ENCODE data around the gene ADCY9.
"Not testable (repeated sequence)": the region's sequence is repeated elsewhere in the genome, so short reads cannot be mapped to it uniquely, and the experiment has no call there.

Gene ADCY9

DNA sequence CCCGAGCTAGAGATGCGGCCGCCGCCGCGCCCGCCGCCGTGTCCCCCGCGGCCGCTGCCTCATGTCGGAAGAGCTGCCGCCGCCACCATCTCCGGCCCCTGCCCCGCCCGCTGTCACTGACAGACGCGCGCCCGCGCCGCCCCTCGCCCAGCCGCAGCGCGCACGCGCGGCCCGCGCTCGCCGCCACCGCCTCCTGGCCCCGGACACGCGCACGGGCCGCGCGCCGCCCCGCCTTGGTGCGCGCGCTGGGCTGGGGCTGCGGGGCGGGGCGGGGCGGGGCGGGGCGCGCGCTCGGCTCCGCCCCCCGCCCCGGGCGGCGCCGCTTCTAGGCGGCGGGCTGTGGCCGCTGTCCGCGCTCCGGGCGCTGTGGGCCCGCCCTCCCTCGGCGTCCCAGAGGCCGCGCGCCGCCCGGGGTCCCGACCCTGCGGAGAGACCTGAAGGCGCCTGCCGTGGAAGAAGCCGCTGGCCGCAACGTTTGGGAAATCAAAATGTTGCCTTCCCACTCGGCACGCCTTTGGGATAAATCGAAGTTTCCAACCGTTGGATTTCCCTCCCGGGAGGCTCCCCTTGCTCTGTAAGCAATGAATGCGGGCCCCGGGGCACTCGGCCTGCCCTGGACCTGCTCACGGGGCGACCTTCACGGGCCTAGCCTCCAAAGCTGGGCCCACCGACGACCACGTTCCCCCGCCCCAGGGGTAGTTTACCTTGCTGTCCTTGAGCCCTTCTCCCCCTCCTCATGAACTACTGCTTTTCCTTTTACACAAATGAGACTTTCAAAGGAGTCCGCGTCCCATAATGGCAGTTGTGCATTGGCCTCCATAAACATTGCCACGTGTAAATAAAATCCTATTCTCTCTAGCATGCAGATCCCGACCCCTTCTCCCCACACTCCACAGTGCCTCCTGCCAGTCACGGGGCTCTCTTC lies at the start of gene ADCY9:
ADCY9 (minus strand) TSS at position 118 of the 925 bp plus-strand sequence. CDS start 1,000 bp downstream, outside the sequence.
- peak; percentile 73 for DNase-seq

DNA sequence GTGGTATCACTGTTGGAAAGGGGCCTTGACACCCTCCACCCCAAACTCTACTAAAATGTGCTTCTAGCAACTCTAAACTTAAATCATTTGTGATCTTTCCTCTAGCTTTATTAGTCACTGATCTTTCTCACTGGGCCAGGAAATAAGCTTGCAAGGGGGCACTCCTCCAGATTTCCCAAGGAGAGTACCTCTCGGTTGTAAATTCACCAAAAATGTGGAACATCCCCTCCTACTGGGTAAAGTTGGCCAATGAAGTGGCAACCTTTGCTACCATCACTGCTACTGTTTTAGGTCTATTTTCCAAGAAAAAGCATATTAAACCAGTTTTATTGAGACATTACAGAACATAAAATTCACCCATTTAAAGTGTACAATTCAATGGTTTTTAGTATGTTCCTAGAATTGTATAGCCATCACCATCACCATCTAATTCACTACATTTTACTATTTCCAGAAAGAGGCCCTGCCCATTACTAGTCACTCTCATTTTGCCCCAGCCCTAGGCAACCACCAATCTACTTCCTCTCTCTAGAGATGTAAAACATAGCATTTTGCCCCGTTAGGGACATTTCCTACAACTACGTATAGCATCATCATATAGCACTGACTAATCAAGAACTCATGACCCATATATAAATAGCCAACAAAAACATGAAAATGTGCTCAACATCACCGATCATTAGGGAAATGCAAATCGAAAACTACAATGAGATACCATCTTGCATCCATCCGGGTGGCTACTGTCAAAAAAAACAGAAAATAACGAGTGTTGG lies 44.6 kb upstream of the ADCY9 start:
- no peak for DNase-seq

DNA sequence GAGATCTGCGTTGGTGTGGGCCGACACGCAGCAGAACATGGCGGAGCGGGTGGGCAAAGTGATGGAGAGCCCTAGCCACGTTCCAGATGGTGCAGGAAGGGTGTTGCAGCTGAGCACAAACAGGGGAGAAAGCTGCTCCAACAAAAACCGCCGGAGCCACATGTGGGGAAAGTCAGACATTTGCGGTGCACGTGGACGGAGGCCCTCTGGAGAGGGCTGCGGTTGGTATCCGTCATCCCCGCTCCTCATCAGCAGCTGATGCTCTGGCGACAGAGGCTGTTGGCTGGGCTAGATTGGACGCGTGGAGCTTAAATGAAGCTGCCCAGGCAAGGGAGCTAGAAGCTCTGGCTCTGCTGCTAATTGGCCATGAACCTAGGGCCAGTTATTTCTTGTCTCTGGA lies 43.5 kb upstream of the ADCY9 start:
- DNase-seq: no peak

DNA sequence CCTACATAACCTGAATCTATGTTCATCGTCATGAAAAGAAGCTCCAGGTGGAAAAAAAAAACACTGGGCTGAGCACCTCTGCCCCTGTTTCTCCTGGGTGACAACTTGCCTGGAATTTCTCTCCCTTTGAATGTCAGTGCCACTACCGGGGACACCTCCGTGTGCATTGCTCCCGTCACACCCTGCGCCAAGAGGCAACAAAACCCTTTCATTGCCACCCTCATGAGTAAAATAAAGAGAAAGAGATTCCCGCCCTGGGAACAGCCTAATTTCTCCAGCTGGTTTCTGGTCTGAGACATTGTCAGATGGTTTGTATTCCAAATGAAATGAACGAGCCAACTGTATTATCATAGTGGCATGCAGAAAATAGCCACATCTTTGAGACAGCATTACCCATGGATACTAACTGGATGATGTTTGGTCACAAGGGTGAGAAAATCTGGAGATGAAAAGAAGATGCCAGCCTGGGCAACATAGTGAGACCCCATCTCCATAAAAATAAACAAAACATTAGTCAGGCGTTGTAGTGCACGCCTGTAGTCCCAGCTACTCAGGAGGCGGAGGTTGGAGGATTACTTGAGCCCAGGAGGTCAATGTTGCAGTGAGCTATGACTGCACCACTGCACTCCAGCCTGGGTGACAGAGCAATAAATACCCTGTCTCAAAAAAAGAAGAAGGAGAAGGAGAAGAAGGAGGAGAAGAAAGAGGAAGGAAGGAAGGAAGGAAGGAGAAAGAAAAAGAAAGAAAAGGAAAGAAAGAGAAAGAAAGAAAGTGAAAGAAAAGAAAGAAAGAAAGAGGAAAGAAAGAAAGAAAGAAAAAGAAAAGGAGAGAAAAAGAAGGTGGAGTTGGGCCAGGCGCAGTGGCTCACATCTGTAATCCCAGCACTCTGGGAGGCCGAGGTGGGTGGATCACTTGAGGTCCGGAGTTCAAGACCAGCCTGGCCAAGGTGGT lies 42.2 kb upstream of the ADCY9 start:
- no peak for DNase-seq

DNA sequence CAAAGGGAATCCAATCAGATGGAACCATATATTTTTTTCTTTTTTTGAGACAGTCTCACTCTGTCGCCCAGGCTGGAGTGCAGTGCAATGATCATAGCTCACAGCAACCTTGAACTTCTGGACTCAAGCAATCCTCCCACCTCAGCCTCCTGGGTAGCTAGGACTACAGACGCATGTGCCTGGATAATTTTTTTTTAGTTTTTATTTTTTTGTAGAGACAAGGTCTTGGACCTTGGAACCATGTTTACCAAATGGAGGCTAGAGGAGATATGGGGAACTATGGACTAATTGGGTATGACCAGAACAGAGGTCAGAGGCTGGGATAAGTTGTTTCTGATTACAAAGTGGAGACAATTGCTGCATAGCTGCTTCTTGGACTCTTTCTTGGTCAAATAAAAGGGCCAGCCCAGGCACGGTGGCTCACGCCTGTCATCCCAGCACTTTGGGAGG lies 41.2 kb upstream of the ADCY9 start:
- DNase-seq: no peak

DNA sequence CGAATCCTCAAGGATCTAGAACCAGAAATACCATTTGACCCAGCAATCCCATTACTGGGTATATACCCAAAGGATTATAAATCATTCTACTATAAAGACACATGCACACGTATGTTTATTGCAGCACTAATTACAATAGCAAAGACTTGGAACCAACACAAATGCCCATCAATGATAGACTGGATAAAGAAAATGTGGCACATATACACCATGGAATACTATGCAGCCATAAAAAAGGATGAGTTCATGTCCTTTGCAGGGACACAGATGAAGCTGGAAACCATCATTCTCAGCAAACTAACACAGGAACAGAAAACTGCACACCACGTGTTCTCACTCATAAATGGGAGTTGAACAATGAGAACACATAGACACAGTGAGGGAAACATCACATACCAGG lies 40.3 kb upstream of the ADCY9 start:
- DNase-seq: not testable (repeated sequence)

DNA sequence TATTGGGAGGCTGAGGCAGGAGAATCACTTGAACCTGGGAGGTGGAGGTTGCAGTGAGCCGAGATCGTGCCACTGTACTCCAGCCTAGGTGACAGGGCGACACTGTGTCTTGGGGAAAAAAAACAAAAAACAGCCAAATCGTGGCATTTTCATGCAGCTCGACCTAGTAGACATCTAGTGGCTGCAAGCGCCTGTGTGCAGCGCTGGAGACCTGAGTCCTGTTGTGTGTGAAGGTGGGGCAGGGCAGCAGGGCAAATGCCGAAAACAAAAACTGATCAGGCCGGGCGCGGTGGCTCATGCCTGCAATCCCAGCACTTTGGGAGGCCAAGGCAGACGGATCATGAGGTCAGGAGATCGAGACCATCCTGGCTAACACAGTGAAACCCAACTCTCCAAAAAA lies 37.1 kb upstream of the ADCY9 start:
- DNase-seq: not testable (repeated sequence)

DNA sequence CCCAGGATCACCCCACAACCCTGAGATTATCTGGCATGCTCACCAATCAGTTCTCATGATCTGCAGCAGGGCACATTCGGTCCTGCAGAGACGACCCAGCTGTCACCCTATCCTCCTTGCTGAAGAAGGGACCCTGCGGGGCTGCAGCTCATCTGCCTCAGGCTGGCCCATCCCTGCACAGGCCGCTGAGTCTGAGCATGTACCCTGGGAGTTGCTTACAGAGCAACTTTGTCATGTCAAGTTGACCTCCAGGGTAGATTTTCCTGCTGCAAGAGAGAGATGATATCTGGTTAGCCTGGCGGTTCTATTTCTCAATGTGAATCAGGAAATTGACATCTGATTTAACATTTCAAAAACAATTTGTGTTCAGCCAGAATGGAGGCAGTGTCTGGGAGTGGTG lies 36.0 kb upstream of the ADCY9 start:
- DNase-seq: no peak

DNA sequence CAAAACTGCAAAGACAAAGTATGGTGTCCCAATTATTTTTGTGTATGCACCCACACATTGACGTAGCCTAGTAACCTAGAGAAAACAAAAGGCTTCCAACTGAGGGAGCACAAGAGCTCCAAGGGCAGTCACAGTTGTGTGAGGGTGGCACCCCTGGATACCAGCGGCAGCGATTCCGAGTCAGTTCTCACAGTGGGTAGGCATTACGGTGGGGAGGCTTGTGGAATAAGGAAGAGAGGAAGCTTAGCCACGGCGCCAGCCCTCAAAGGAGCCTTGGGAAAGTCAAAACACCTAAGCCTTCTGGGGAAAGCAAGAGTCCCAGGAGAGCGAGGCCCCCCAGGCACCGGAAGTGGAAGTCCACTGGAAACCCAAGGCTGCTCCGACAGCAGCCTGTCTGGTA lies 31.0 kb upstream of the ADCY9 start:
- DNase-seq: no peak

DNA sequence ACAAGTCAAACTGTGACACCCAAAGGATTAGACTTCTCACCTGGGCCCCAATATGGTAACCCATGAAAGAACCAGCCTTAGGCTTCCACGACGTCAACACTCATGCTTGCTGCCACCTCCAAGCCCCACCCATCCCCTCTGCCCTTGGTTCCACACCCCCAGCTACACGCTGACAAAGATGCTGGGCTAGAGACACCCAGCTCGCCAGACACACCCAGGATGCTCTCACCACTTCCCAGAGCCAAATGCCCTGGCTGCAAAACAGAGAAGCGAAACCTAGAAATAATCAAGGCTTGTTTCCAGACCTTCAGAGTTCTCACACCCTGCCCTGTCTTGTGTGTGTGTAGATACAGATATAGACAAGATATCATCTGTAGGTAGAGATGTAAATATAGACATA lies 26.0 kb upstream of the ADCY9 start:
- DNase-seq: no peak

DNA sequence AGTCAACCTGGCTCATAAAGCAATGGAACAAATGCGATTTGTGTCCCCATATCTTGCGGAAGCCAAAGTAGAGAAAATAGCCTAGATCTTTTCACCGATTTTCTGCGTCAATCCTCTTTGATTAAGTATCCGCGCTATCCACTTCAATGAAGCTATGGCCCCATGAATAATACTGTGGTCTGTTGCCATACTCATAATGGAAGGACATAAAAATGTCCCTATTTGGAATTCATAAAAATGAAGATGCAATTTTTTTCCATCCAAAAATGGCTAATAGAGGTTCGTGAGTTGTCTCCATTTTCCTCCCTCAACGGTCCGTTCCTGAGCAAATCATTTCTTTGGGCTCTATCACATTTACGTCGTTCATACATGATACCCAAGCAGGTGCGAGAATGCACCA lies 25.4 kb upstream of the ADCY9 start:
- no peak for DNase-seq

DNA sequence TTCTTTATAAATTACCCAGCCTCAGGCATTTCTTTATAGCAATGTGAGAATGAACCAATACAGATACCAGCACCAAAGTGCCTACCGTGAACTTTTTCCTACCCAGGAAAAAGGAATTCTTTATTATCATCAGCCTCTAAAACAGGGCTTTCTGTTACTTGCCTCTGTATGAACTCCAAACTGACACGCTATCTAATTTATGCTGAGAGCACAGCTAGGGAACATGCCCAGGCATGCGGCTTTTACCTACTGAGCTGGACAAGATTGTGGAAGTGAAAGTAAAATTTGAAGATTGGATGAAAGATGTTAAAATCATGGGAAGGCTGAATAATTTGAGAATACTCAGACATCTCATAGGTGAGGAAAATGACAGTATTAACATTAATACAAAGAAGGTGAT lies 24.4 kb upstream of the ADCY9 start:
- no peak for DNase-seq

DNA sequence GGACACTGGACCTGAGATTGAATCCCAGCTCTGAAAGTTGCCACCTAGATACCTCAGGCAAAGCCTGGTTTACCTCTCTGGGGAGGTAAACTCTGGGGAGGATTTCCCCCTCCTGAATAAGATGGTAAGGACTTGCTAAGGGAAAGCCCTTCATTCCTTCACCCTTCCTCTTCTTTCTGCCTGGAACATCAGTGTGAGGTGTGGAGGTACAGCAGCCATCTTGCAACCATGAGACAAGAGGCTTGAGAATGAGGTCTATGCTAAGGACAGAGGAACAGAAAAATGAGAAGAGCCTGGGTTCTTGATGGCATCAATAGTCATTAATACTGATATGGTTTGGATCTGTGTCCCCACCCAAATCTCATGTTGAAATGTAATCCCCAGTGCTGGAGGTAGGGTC lies 23.7 kb upstream of the ADCY9 start:
- no peak for DNase-seq

DNA sequence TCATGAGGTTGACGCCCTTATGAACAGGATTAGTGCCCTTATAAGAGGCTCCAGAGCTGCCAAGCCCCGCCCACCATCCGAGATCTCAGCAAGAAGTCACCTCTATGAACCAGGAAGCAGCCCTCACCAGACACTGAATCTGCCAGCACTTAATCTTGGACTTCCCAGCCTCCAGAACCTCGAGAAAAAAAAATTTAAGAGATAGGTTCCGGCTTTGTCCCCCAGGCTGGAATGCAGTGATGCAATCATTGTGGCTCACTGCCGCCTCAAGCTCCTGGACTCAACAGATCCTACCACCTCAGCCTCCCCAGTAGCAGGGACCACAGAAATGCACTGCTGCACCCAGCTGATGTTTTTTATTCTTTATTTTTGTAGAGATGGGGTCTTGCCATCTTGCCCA lies 22.5 kb upstream of the ADCY9 start:
- no peak for DNase-seq

DNA sequence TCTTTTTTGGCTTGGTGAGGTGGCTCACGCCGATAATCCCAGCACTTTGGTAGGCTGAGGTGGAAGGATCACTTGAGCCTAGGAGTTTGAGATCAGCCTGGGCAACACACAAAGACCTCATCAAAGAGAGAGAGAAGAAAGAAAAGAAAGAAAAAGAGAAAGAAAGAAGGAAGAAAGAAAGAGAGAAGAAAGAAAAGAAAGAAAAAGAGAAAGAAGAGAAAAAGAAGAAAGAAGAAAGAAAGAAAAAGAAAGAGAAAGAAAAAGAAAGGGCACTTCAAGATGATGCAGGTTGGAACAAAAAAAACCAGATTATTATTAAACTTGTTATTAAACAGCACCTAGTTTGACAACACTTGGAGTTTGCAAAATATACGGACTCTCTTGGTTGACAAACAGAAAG lies 21.2 kb upstream of the ADCY9 start:
- no peak for DNase-seq

DNA sequence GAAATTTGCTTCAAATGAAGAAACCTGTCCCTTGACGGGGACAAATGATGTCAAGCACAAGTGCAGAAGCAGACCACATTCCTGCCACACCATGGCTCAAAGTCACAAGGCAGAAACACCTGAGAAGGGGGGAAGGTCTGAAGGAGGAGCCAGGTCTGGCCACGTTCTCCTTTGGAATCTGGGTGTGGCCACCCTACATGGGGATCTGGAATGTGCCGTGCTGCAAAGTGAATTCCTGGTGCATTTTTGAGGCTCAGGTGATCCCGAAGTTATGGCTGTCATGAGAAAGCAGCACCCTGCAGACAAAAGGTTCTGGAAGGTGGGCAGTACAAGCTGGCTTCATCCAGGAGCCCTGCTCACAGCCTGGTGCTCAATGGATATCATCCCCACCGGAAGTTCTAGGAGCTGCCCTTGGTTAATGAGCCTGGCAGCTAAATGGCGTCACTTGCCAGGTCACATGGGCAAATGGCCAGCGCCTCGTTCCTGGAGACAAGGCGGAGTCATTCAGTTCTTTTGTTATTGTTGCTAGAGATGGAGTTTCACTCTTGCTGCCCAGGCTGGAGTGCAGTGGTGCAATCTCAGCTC lies 20.1 kb upstream of the ADCY9 start:
- DNase-seq: no peak

DNA sequence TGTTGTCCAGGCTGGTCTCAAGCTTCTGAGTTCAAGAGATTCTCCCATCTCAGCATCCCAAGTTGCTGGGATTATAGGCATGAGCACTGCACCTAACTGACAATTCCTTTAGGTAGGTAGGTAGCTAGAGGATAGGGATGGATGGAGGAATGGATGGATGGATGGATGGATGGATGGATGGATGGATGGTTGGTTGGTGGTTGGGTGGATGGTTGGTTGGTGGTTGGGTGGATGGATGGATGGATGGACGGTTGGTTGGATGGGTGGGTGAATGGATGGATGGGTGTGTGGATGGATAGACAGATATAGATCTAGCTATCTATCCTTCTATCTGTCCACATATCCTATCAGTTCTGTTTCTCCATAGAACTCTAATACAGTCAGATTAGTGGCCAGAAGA lies 19.3 kb upstream of the ADCY9 start:
- no peak for DNase-seq

DNA sequence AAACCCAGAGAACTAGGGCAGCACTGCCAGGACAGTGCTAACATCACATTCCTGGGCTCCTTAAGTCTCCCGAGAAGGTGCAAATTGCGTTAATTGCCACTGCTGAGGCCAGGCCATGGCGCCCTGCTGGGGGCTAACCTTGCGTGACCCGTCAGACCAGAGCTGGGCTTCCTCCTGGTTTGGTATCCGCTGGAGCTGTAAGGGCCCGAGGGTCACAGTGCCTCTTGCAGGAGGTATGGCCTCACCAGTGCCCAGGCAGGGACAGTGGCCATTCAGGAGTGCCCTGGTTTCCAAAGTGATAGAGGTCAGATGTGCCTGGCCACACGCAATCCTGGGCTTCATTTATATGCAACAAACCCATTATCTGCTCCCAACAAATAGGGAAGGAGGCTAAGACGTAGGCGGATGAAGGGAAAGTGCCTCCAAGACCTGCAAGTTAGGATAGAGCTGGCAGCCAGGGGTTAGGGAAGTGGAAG lies 17.7 kb upstream of the ADCY9 start:
- no peak for DNase-seq

DNA sequence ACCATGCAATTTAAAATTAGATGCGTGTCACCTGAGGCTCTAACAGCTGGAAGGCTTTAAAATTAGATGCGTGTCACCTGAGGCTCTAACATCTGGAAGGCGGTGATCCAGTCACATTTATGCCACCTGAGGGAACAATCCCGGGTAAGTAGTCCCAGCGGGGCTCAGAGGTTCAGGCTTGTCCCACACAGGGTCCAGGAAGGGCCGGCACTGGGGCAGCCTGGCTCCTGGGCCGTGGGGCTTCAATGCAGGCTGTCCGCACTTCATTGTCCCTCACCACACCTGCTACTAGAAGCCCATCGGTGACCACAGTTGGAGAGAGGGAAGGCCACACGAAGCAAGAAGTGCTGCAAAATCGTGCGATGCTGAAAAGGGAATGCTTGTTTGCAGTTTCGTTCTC lies 15.4 kb upstream of the ADCY9 start:
- DNase-seq: no peak

DNA sequence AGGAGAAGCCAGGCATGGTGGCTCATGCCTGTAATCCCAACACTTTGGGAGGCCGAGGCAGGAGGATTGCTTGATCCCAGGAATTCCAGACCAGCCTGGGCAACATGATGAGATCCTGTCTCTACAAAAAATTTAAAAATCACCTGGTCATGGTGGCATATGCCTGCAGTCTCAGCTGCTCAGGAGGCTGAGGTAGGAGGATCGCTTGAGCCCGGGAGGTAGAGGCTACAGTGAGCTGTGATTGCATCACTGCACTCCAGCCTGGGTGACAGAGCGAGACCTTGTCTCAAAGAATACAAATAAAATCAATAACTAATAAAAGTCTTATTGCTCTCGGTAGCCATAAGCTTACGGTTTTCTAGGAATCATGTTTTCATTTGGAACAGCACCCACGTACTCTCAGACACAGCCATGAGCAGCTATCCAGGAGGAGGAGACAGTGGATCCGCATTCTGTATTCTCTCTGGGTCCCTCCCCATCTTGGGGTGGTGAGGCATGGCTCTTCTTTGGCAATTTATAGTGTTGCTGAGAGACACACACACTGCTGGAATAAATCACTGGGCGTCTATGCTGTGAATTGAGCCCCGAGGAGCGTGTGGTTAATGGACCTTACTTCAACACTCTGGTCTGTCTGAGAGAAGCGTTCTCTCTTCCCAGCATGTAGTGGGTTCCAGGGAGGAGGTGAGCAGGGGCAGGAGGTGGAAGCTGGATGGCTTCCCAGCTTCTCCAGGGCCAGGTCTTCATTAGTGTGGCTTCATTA lies 8.5 kb upstream of the ADCY9 start:
- no peak for DNase-seq

DNA sequence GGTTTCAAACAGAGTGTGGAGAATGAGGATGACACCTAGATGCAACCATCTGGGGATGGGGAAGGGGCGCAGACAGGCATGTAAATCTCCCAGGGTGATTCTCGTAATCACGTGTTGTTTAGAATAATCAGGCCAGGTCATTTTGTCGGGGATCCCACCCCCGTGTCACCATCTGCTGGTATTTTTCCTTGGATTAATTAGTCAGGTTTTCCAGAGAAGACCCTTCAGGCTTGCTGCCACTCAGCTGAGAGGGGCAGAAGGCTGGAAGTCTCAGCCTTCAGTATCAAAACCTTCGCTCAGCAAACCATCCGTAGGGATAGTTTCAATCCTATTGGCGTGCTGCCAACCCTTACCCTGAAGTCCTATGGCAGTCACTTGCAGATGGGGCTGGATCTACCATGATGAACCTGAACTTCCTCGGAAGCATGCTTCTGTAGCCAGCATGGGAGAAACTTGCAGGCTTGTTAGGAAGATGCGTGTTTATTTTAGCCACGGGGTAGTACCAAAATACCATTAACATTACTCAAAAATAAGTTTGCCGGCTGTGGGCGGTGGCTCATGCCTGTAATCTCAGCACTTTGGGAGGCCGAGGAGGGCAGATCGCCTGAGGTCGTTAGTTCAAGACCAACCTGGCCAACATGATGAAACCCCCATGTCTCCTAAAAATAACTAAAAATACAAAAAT lies 7.5 kb upstream of the ADCY9 start:
- DNase-seq: no peak

Measured in stimulated activated CD4-positive, alpha-beta T cell treated with anti-CD3 and anti-CD28 coated beads, Interleukin-4, amount 100 ng/mL, for 1 hour (primary cell).